Activated B cell treated with CpG ODN at 0.5 μM for 24 hours (primary cell): ENCODE measurements around the gene HOXC11. TPM values are rescaled to one million over a fixed set of nuclear protein-coding genes. Genes with fewer than 3 reads are reported as not detected.

Experiments
- ATAC-seq: fragments of 200-7000 bp; cut with Tn5 transposase; one replicate; pipeline ENCODE4 v1.10.0; 2021; ENCODE audit warnings: low read depth, mild to moderate bottlenecking, moderate library complexity
- CTCF ChIA-PET: fragments of 350-600 bp; sonication (Branson Sonifier 250); formaldehyde crosslinking; loops from one replicate; lab custom pipeline; 2021; ENCODE audit warnings: antibody characterized with exemption; lab: Charles Lee
- POLR2A ChIA-PET: fragments of 350-600 bp; sonication (Branson Sonifier 250); formaldehyde crosslinking; loops from one replicate; lab custom pipeline; 2021; ENCODE audit warnings: antibody characterized with exemption; lab: Charles Lee
- DNase-seq: peaks from one replicate; pipeline ENCODE4 v3.0.0; 2022
- H3K27ac Mint-ChIP-seq: one replicate; pipeline ENCODE4 v1.8.0; 2020; ENCODE audit warnings: mixed read lengths
- H3K27me3 Mint-ChIP-seq: one replicate; pipeline ENCODE4 v1.8.0; 2021; ENCODE audit warnings: mixed read lengths
- H3K36me3 Mint-ChIP-seq: one replicate; pipeline ENCODE4 v1.8.0; 2021; ENCODE audit warnings: low read depth, mixed read lengths
- H3K4me1 Mint-ChIP-seq: one replicate; pipeline ENCODE4 v1.8.0; 2021; ENCODE audit warnings: mixed read lengths
- H3K4me3 Mint-ChIP-seq: one replicate; pipeline ENCODE4 v1.8.0; 2020; ENCODE audit warnings: mild to moderate bottlenecking, mixed read lengths
- H3K9me3 Mint-ChIP-seq: one replicate; pipeline ENCODE4 v1.8.0; 2020; ENCODE audit warnings: mixed read lengths
- CTCF ChIP-seq: fragments of 200-600 bp; IDR thresholded peaks from one replicate; pipeline ENCODE4 v1.8.0; 2022; ENCODE audit warnings: antibody characterized with exemption, mild to moderate bottlenecking
- intact Hi-C: fragments of 100-400 bp; cut with micrococcal nuclease; formaldehyde crosslinking; loops from one replicate; pipeline ENCODE4 v1.15.1; 2024
- total RNA-seq: library from RNA; stranded (reverse); gene quantifications from 2 replicates; pipeline ENCODE4 v1.2.3, GENCODE V29; 2022

HOXC11 gene
- total RNA-seq, 1 donor from 2014 or later, result not detected

GRCh38 chr12:53994009-53994263, 21.0 kb downstream of the HOXC11 start:
- CTCF ChIA-PET, result no interaction called here
- peaks cover 2% of the 10 kb centered on the region for H3K9me3 Mint-ChIP-seq
- peak overlapping the region; percentile 35 for H3K4me3 Mint-ChIP-seq
- H3K36me3 Mint-ChIP-seq, result peaks cover 1% of the 10 kb centered on the region
- H3K27me3 Mint-ChIP-seq, result peaks cover 83% of the 10 kb centered on the region
- intact Hi-C loops, result loop anchor here (2.0 kb wide), 1 partner anchor 19 kb away; the partner anchor contains the start of gene HOTAIR
- TF ChIP-seq CTCF, result no peak
- H3K27ac Mint-ChIP-seq, result peak overlapping the region; percentile 20
- peaks cover 38% of the 10 kb centered on the region for H3K4me1 Mint-ChIP-seq
- ATAC-seq (no peak), DNase-seq (no peak)
- POLR2A ChIA-PET, result no interaction called here

- Mint-ChIP-seq H3K36me3 (peaks cover 1% of the 10 kb centered on the region), H3K9me3 (peaks cover 2% of the 10 kb centered on the region), H3K27ac (peak overlapping the region; percentile 20), H3K4me1 (peaks cover 34% of the 10 kb centered on the region), H3K4me3 (peak overlapping the region; percentile 82), H3K27me3 (peaks cover 80% of the 10 kb centered on the region)
- DNase-seq, result no peak
- ChIA-PET POLR2A (interaction anchor here (0.6 kb wide), 1 partner anchor 198 kb away, joined by 3 read pairs; no protein-coding TSS in a partner anchor), CTCF (no interaction called here)
- ATAC-seq, result no peak
- intact Hi-C loops, result loop anchor here (2.0 to 5.0 kb wide), 3 partner anchors 20 to 42 kb away; partner anchors contain the start of genes HOTAIR, HOXC12 and HOXC5
- no peak for TF ChIP-seq CTCF
These were observed 21.5 kb downstream of the HOXC11 start for GRCh38 chr12:53994264-53995001.

- ATAC-seq (peak; percentile 25), DNase-seq (no peak)
- POLR2A ChIA-PET, result interaction anchor here (0.6 kb wide), 1 partner anchor 197 kb away, joined by 3 read pairs; no protein-coding TSS in a partner anchor
- TF ChIP-seq CTCF, result no peak
- Mint-ChIP-seq H3K9me3 (peaks cover 2% of the 10 kb centered on the region), H3K36me3 (peaks cover 1% of the 10 kb centered on the region), H3K27ac (no peak overlapping the region), H3K4me3 (peak overlapping the region; percentile 82), H3K4me1 (peaks cover 33% of the 10 kb centered on the region), H3K27me3 (peaks cover 79% of the 10 kb centered on the region)
- CTCF ChIA-PET, result interaction anchor here (1.7 kb wide), 1 partner anchor 10 kb away, joined by 6 read pairs; no protein-coding TSS in a partner anchor
- intact Hi-C loops, result loop anchor here (2.0 to 5.0 kb wide), 3 partner anchors 20 to 43 kb away; partner anchors contain the start of genes HOTAIR, HOXC12 and HOXC5
These were observed 22.1 kb downstream of the HOXC11 start for GRCh38 chr12:53995002-53995377.

GRCh38 chr12:53995378-53996239, 22.7 kb downstream of the HOXC11 start:
- POLR2A ChIA-PET, result interaction anchor here (0.6 to 0.7 kb wide), 2 partner anchors 14 to 197 kb away, joined by 3 to 9 read pairs; partner anchors contain the start of gene HOXC8

More at GRCh38 chr12:53995378-53996239, 22.7 kb downstream of the HOXC11 start:
- CTCF ChIA-PET, result interaction anchor here (1.7 kb wide), 1 partner anchor 10 kb away, joined by 6 read pairs; no protein-coding TSS in a partner anchor
- H3K27ac Mint-ChIP-seq, result no peak overlapping the region
- intact Hi-C loops, result loop anchor here (2.0 to 5.0 kb wide), 4 partner anchors 19 to 43 kb away; partner anchors contain the start of genes HOTAIR, HOXC12 and HOXC5
- peaks cover 2% of the 10 kb centered on the region for H3K9me3 Mint-ChIP-seq
- H3K4me3 Mint-ChIP-seq, result peak overlapping the region; percentile 82
- peaks cover 34% of the 10 kb centered on the region for H3K4me1 Mint-ChIP-seq
- ATAC-seq (peak; percentile 37), DNase-seq (no peak)
- peaks cover 1% of the 10 kb centered on the region for H3K36me3 Mint-ChIP-seq
- TF ChIP-seq CTCF, result no peak
- peaks cover 75% of the 10 kb centered on the region for H3K27me3 Mint-ChIP-seq
